GM18511 (cell line): ENCODE measurements around the gene SDK2.

Experiments used
- ATAC-seq: cut with Tn5 transposase; IDR thresholded peaks from one replicate; pipeline ENCODE4 v1.9.1; 2021; ENCODE audit warnings: mild to moderate bottlenecking, moderate library complexity; ENCODE audit not compliant: unreplicated experiment

SDK2 gene

GRCh38 chr17:73432624-73433190, 211.5 kb downstream of the SDK2 start:
- ATAC-seq = no peak

GRCh38 chr17:73431401-73432205, 212.6 kb downstream of the SDK2 start:
- ATAC-seq = no peak

GRCh38 chr17:73430848-73431247, 213.4 kb downstream of the SDK2 start:
- ATAC-seq = no peak

- no peak for ATAC-seq
Measured at GRCh38 chr17:73430165-73430680, 214.0 kb downstream of the SDK2 start.

- ATAC-seq = peak; percentile 88
Measured at GRCh38 chr17:73429440-73430164, 214.6 kb downstream of the SDK2 start.

GRCh38 chr17:73427198-73427597, 217.0 kb downstream of the SDK2 start:
- ATAC-seq = no peak

- ATAC-seq = no peak
Measured at GRCh38 chr17:73424571-73424970, 219.7 kb downstream of the SDK2 start.

- no peak for ATAC-seq
Measured at GRCh38 chr17:73423806-73424205, 220.4 kb downstream of the SDK2 start.

GRCh38 chr17:73423159-73423715, 221.0 kb downstream of the SDK2 start:
- ATAC-seq = no peak

GRCh38 chr17:73422121-73422520, 222.1 kb downstream of the SDK2 start:
- no peak for ATAC-seq

GRCh38 chr17:73420897-73421296, 223.3 kb downstream of the SDK2 start:
- no peak for ATAC-seq

GRCh38 chr17:73419881-73420280, 224.4 kb downstream of the SDK2 start:
- ATAC-seq = no peak

GRCh38 chr17:73419051-73419450, 225.2 kb downstream of the SDK2 start:
- no peak for ATAC-seq

GRCh38 chr17:73415782-73416181, 228.5 kb downstream of the SDK2 start:
- no peak for ATAC-seq

- ATAC-seq = no peak
Measured at GRCh38 chr17:73414171-73414955, 229.9 kb downstream of the SDK2 start.

- ATAC-seq = no peak
Measured at GRCh38 chr17:73412914-73413313, 231.3 kb downstream of the SDK2 start.

- no peak for ATAC-seq
Measured at GRCh38 chr17:73411313-73411747, 232.9 kb downstream of the SDK2 start.

GRCh38 chr17:73410586-73411312, 233.5 kb downstream of the SDK2 start:
- no peak for ATAC-seq

GRCh38 chr17:73404246-73404645, 240.0 kb downstream of the SDK2 start:
- ATAC-seq = no peak

GRCh38 chr17:73402466-73402865, 241.8 kb downstream of the SDK2 start:
- no peak for ATAC-seq
